IMR-90 (cell line): Measurements from ENCODE around the gene HNRNPM. TPM values are rescaled to one million over a fixed set of nuclear protein-coding genes. Genes with fewer than 3 reads are reported as not detected.
A peak's percentile ranks its signal among the peaks of the same experiment; 100 is the strongest.

Experiments used
- ATAC-seq: fragments of 200-7000 bp; cut with Tn5 transposase; 2 replicates; pipeline ENCODE4 v1.9.1; 2020; ENCODE audit warnings: low read depth, mild to moderate bottlenecking, moderate library complexity
- BruUV-seq: library from RNA; stranded (reverse); fragments of 400-500 nt; replicated peaks from 2 replicates; lab custom pipeline; 2021; lab: Mats Ljungman, UMichigan
- CTCF ChIA-PET: fragments of 300-600 bp; formaldehyde crosslinking; extraction: SDS; loops from one replicate; lab custom pipeline; 2021; ENCODE audit warnings: antibody characterized with exemption; lab: Yijun Ruan, JAX
- POLR2A ChIA-PET: fragments of 300-600 bp; sonication (Branson Sonifier 250); formaldehyde crosslinking; loops from one replicate; lab custom pipeline; 2022; ENCODE audit warnings: antibody characterized with exemption; ENCODE audit not compliant: unreplicated experiment; lab: Charles Lee
- DNase-seq: peaks from one replicate; pipeline ENCODE4 v3.0.0; 2013
- H2AFZ ChIP-seq: replicated peaks from 2 replicates; pipeline ENCODE3; 2013; ENCODE audit warnings: low read length, mild to moderate bottlenecking; ENCODE audit not compliant: poor library complexity
- H2AK5ac ChIP-seq: 2 replicates; pipeline ENCODE4 v1.6.1; 2013; ENCODE audit warnings: low read depth, low read length, inconsistent platforms
- H2AK9ac ChIP-seq: replicated peaks from 2 replicates; pipeline ENCODE3; 2013; ENCODE audit warnings: mild to moderate bottlenecking, low read depth, low read length, moderate library complexity; ENCODE audit not compliant: poor library complexity
- H2BK120ac ChIP-seq: 2 replicates; pipeline ENCODE4 v1.6.1; 2013; ENCODE audit warnings: low read depth, low read length, inconsistent platforms
- H2BK15ac ChIP-seq: 3 replicates; pipeline ENCODE4 v1.6.1; 2013; ENCODE audit warnings: low read depth, low read length, inconsistent platforms
- H2BK20ac ChIP-seq: 2 replicates; pipeline ENCODE4 v1.6.1; 2013; ENCODE audit warnings: low read depth, mild to moderate bottlenecking, inconsistent platforms, low read length, moderate library complexity
- H2BK5ac ChIP-seq: 2 replicates; pipeline ENCODE4 v1.6.1; 2013; ENCODE audit warnings: mild to moderate bottlenecking, low read depth, low read length, inconsistent platforms; ENCODE audit not compliant: poor library complexity, severe bottlenecking
- H3K14ac ChIP-seq: replicated peaks from 2 replicates; pipeline ENCODE4 v1.6.1; 2013; ENCODE audit warnings: low read depth, low read length, inconsistent platforms
- H3K18ac ChIP-seq: 2 replicates; pipeline ENCODE4 v1.6.1; 2013; ENCODE audit warnings: low read depth, low read length, control low read depth
- H3K23ac ChIP-seq: 2 replicates; pipeline ENCODE4 v1.6.1; 2013; ENCODE audit warnings: low read depth, low read length, inconsistent platforms
- H3K27ac ChIP-seq: 2 replicates; pipeline ENCODE4 v1.5.1; 2013; ENCODE audit warnings: mild to moderate bottlenecking, control low read depth, low read length; ENCODE audit not compliant: insufficient read depth
- H3K27me3 ChIP-seq: 2 replicates; pipeline ENCODE4 v1.6.1; 2013; ENCODE audit warnings: low read length; ENCODE audit not compliant: control insufficient read depth, insufficient read depth
- H3K36me3 ChIP-seq: 2 replicates; pipeline ENCODE4 v1.6.1; 2013; ENCODE audit warnings: low read length, mixed read lengths; ENCODE audit not compliant: control insufficient read depth, insufficient read depth
- H3K4ac ChIP-seq: 2 replicates; pipeline ENCODE4 v1.6.1; 2013; ENCODE audit warnings: low read depth, low read length, inconsistent platforms
- H3K4me1 ChIP-seq: 2 replicates; pipeline ENCODE4 v1.6.1; 2013; ENCODE audit warnings: low read length, mixed read lengths; ENCODE audit not compliant: control insufficient read depth, insufficient read depth
- H3K4me2 ChIP-seq: 2 replicates; pipeline ENCODE4 v1.6.1; 2013; ENCODE audit warnings: low read depth, mild to moderate bottlenecking, control low read depth, low read length, moderate library complexity
- H3K4me3 ChIP-seq: 2 replicates; pipeline ENCODE4 v1.5.1; 2013; ENCODE audit warnings: low read depth, mild to moderate bottlenecking, control low read depth, low read length, moderate library complexity; ENCODE audit not compliant: insufficient read depth
- H3K56ac ChIP-seq: 2 replicates; pipeline ENCODE4 v1.6.1; 2013; ENCODE audit warnings: low read length, inconsistent platforms; ENCODE audit not compliant: insufficient read depth; ENCODE audit errors: extremely low read depth
- H3K79me1 ChIP-seq, 2 experiments: 2 replicates each; pipeline ENCODE4 v1.6.1; 2013; ENCODE audit warnings: low read length in 2 of 2, inconsistent platforms in 1 of 2, low read depth in 1 of 2
- H3K9ac ChIP-seq: 2 replicates; pipeline ENCODE4 v1.6.1; 2013; ENCODE audit warnings: low read depth, low read length, control low read depth
- H3K9me1 ChIP-seq: 2 replicates; pipeline ENCODE4 v1.6.1; 2013; ENCODE audit warnings: low read length, inconsistent platforms; ENCODE audit not compliant: insufficient read depth
- H3K9me3 ChIP-seq: 2 replicates; pipeline ENCODE4 v1.6.1; 2013; ENCODE audit warnings: low read length; ENCODE audit not compliant: control insufficient read depth, insufficient read depth
- H4K20me1 ChIP-seq: 2 replicates; pipeline ENCODE4 v1.6.1; 2013; ENCODE audit warnings: low read length, inconsistent platforms; ENCODE audit not compliant: insufficient read depth
- H4K5ac ChIP-seq: 2 replicates; pipeline ENCODE4 v1.6.1; 2013; ENCODE audit warnings: mild to moderate bottlenecking, low read depth, low read length, control low read depth
- H4K8ac ChIP-seq, 2 experiments: 2 replicates each; pipeline ENCODE4 v1.6.1; 2013; ENCODE audit warnings: low read depth in 2 of 2, low read length in 2 of 2, control low read depth in 1 of 2, inconsistent platforms in 1 of 2
- H4K91ac ChIP-seq: 2 replicates; pipeline ENCODE4 v1.6.1; 2013; ENCODE audit warnings: low read depth, low read length, inconsistent platforms; ENCODE audit not compliant: insufficient read depth
- BHLHE40 ChIP-seq: fragments of 150-350 bp; IDR thresholded peaks from 2 replicates; pipeline ENCODE4 v1.6.1; 2016; ENCODE audit warnings: mild to moderate bottlenecking, low read depth, low read length
- CEBPB ChIP-seq: IDR thresholded peaks from 2 replicates; pipeline ENCODE4 v1.6.1; 2012; ENCODE audit warnings: low read depth, low read length, improper control_type of control experiment
- CHD1 ChIP-seq: IDR thresholded peaks from 2 replicates; pipeline ENCODE4 v1.6.1; 2012; ENCODE audit warnings: low read depth, low read length, improper control_type of control experiment
- CTCF ChIP-seq: conservative IDR thresholded peaks from 2 replicates; pipeline ENCODE4 v1.5.1; 2012; ENCODE audit warnings: mild to moderate bottlenecking, low read depth, low read length, improper control_type of control experiment
- FOS ChIP-seq: fragments of 150-350 bp; IDR thresholded peaks from 2 replicates; pipeline ENCODE4 v1.6.1; 2016; ENCODE audit warnings: low read depth, low read length
- MAFK ChIP-seq: IDR thresholded peaks from 2 replicates; pipeline ENCODE4 v1.6.1; 2012; ENCODE audit warnings: low read depth, low read length, improper control_type of control experiment
- MAZ ChIP-seq: IDR thresholded peaks from 2 replicates; pipeline ENCODE4 v1.6.1; 2012; ENCODE audit warnings: low read depth, mild to moderate bottlenecking, low read length, improper control_type of control experiment, moderate library complexity, borderline replicate concordance
- NFE2L2 ChIP-seq: fragments of 150-350 bp; IDR thresholded peaks from 2 replicates; pipeline ENCODE4 v1.6.1; 2016; ENCODE audit warnings: low read depth, mild to moderate bottlenecking, low read length
- POLR2A ChIP-seq: IDR thresholded peaks from 2 replicates; pipeline ENCODE4 v1.6.1; 2012; ENCODE audit warnings: mild to moderate bottlenecking, low read depth, low read length
- RAD21 ChIP-seq: IDR thresholded peaks from 2 replicates; pipeline ENCODE4 v1.6.1; 2012; ENCODE audit warnings: low read length, improper control_type of control experiment
- RCOR1 ChIP-seq: IDR thresholded peaks from 2 replicates; pipeline ENCODE4 v1.6.1; 2012; ENCODE audit warnings: mild to moderate bottlenecking, low read length, improper control_type of control experiment; ENCODE audit not compliant: insufficient replicate concordance
- SMC3 ChIP-seq: fragments of 150-350 bp; IDR thresholded peaks from 2 replicates; pipeline ENCODE4 v1.6.1; 2016; ENCODE audit warnings: low read depth, mild to moderate bottlenecking, antibody characterized with exemption, low read length, moderate library complexity
- WGBS, 2 experiments: methylation state at CpG; one replicate each; pipeline versions ENCODE4 v1.1.5 to v1.1.7; 2013; ENCODE audit warnings: missing lambda C conversion rate in 2 of 2; ENCODE audit not compliant: insufficient read length in 1 of 2; ENCODE audit errors: extremely low coverage in 2 of 2; 5-methylcytosine and 5-hydroxymethylcytosine counted together
- dilution Hi-C: fragments of 300-500 bp; cut with HindIII; formaldehyde crosslinking; loops from one replicate; pipeline ENCODE4 v1.14.3; 2018; ENCODE audit warnings: low sequenced_read_pairs; ENCODE audit not compliant: unreplicated experiment
- in situ Hi-C: fragments of 300-500 bp; cut with MboI; formaldehyde crosslinking; loops from 3 replicates; pipeline ENCODE4 v1.14.3; 2019; ENCODE audit warnings: low sequenced_read_pairs, inconsistent platforms, mixed read lengths
- intact Hi-C: fragments of 100-400 bp; cut with micrococcal nuclease; formaldehyde crosslinking; loops from 2 replicates; pipeline ENCODE4 v1.10.0; 2022
- polyA plus RNA-seq, 3 experiments: library from polyadenylated mRNA; depleted of rRNA; stranded (reverse); fragments of >200 nt; gene quantifications; 2 replicates each; pipeline ENCODE4 v1.2.3, GENCODE V29; 2012; ENCODE audit warnings: low replicate concordance in 1 of 3
- total RNA-seq: library from RNA; depleted of rRNA; stranded (reverse); fragments of >200 nt; gene quantifications from 2 replicates; pipeline ENCODE4 v1.2.3, GENCODE V29; 2012
- TF ChIP-seq, protein P1 (sequence below): fragments of 150-350 bp; IDR thresholded peaks from 2 replicates; pipeline ENCODE4 v1.6.1; 2016; ENCODE audit warnings: low read depth, mild to moderate bottlenecking, low read length, moderate library complexity, borderline replicate concordance
- TF ChIP-seq, protein P2 (sequence below): fragments of 150-350 bp; IDR thresholded peaks from 2 replicates; pipeline ENCODE4 v1.6.1; 2017; ENCODE audit warnings: mild to moderate bottlenecking, antibody characterized with exemption, low read length, low read depth

HNRNPM gene
- total and polyA plus RNA-seq, 2 of the 4 experiments (the other 2 are of a cell fraction) = 75.6 to 197 TPM

DNA sequence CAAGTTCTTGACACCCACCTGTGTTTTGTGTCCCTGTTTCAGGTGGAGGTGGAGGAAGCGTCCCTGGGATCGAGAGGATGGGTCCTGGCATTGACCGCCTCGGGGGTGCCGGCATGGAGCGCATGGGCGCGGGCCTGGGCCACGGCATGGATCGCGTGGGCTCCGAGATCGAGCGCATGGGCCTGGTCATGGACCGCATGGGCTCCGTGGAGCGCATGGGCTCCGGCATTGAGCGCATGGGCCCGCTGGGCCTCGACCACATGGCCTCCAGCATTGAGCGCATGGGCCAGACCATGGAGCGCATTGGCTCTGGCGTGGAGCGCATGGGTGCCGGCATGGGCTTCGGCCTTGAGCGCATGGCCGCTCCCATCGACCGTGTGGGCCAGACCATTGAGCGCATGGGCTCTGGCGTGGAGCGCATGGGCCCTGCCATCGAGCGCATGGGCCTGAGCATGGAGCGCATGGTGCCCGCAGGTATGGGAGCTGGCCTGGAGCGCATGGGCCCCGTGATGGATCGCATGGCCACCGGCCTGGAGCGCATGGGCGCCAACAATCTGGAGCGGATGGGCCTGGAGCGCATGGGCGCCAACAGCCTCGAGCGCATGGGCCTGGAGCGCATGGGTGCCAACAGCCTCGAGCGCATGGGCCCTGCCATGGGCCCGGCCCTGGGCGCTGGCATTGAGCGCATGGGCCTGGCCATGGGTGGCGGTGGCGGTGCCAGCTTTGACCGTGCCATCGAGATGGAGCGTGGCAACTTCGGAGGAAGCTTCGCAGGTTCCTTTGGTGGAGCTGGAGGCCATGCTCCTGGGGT lies 41.0 kb downstream of the HNRNPM start:
- H3K27me3 ChIP-seq = no peaks in the 10 kb centered on the region
- ChIA-PET POLR2A (no interaction called here), CTCF (no interaction called here)
- H3K14ac ChIP-seq = no peak overlapping the region
- H3K9me3 ChIP-seq = no peaks in the 10 kb centered on the region
- H3K9me1 ChIP-seq = peaks cover 9% of the 10 kb centered on the region; the same call in 1 of the 2 replicates
- no peak overlapping the region for H3K56ac ChIP-seq
- ATAC-seq = no peak
- peaks cover 62% of the 10 kb centered on the region for H4K20me1 ChIP-seq
- no peak overlapping the region for H3K18ac ChIP-seq
- TF ChIP-seq NFE2L2 (no peak), CTCF (no peak), RCOR1 (no peak), POLR2A (no peak), MAZ (no peak), SMC3 (no peak), CHD1 (no peak), RAD21 (no peak), MAFK (no peak), CEBPB (no peak), FOS (no peak), BHLHE40 (no peak)
- TF ChIP-seq, protein P1, sequence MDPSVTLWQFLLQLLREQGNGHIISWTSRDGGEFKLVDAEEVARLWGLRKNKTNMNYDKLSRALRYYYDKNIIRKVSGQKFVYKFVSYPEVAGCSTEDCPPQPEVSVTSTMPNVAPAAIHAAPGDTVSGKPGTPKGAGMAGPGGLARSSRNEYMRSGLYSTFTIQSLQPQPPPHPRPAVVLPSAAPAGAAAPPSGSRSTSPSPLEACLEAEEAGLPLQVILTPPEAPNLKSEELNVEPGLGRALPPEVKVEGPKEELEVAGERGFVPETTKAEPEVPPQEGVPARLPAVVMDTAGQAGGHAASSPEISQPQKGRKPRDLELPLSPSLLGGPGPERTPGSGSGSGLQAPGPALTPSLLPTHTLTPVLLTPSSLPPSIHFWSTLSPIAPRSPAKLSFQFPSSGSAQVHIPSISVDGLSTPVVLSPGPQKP = no peak
- TF ChIP-seq, protein P2, sequence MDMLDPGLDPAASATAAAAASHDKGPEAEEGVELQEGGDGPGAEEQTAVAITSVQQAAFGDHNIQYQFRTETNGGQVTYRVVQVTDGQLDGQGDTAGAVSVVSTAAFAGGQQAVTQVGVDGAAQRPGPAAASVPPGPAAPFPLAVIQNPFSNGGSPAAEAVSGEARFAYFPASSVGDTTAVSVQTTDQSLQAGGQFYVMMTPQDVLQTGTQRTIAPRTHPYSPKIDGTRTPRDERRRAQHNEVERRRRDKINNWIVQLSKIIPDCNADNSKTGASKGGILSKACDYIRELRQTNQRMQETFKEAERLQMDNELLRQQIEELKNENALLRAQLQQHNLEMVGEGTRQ = no peak
- H3K27ac ChIP-seq = no peak overlapping the region
- in situ Hi-C loops = no loop called here
- no peaks in the 10 kb centered on the region for H3K4me1 ChIP-seq
- WGBS, 2 experiments = 97% methylated on average over 56 of the region's 62 CpGs; no CpG with 5 or more reads in 1 of the 2 experiments
- no peak overlapping the region for H2AFZ ChIP-seq
- no peak overlapping the region for H2BK20ac ChIP-seq
- BruUV-seq = TSS peak; percentile 83
- intact Hi-C loops = no loop called here
- no peak overlapping the region for H3K4ac ChIP-seq
- H2AK5ac ChIP-seq = no peak overlapping the region
- no peak overlapping the region for H3K9ac ChIP-seq
- H3K79me1 ChIP-seq = peaks cover 18 to 74% of the 10 kb centered on the region in 2 experiments
- H3K36me3 ChIP-seq = peaks cover 78% of the 10 kb centered on the region
- no peak overlapping the region for H2BK5ac ChIP-seq
- dilution Hi-C loops = no loop called here
- DNase-seq = no peak
- no peak overlapping the region for H4K91ac ChIP-seq
- no peak overlapping the region for H2BK15ac ChIP-seq
- H4K8ac ChIP-seq = no peak overlapping the region
- H3K4me3 ChIP-seq = no peak overlapping the region
- no peak overlapping the region for H4K5ac ChIP-seq
- H3K23ac ChIP-seq = no peak overlapping the region
- no peak overlapping the region for H2AK9ac ChIP-seq
- H3K4me2 ChIP-seq = no peak overlapping the region
- no peak overlapping the region for H2BK120ac ChIP-seq
